AG09319 (cell line): ENCODE measurements around the gene GASK1B.

Experiments
- DNase-seq: peaks from one replicate; pipeline ENCODE4 v3.0.0-alpha.2; 2010; ENCODE audit warnings: low read depth; ENCODE audit errors: extremely low read depth
- CTCF ChIP-seq: IDR thresholded peaks from 2 replicates; pipeline ENCODE4 v1.5.1; 2011; ENCODE audit warnings: low read depth, mild to moderate bottlenecking, inconsistent platforms, low read length, moderate library complexity

GASK1B gene

GRCh38 chr4:158209825-158210807 is 37.3 kb upstream of the GASK1B start, which contains the start of gene TMEM144:
Gene TMEM144 (plus strand): TSS chr4:158210486. CDS start chr4:158212668, 2,182 bp downstream.
- peak; percentile 36 for DNase-seq
- peak; percentile 17 for TF ChIP-seq CTCF

- no peak for DNase-seq
- TF ChIP-seq CTCF = no peak
Measured at GRCh38 chr4:158208963-158209640, 36.3 kb upstream of the GASK1B start.

GRCh38 chr4:158203929-158204328 is 31.1 kb upstream of the GASK1B start:
- no peak for DNase-seq
- TF ChIP-seq CTCF = no peak

GRCh38 chr4:158203436-158203835 is 30.6 kb upstream of the GASK1B start:
- TF ChIP-seq CTCF = no peak
- DNase-seq = no peak

- TF ChIP-seq CTCF = no peak
- DNase-seq = no peak
Measured at GRCh38 chr4:158202481-158202880, 29.7 kb upstream of the GASK1B start.

- no peak for TF ChIP-seq CTCF
- DNase-seq = no peak
Measured at GRCh38 chr4:158201876-158202275, 29.1 kb upstream of the GASK1B start.

- no peak for TF ChIP-seq CTCF
- DNase-seq = no peak
Measured at GRCh38 chr4:158201322-158201721, 28.5 kb upstream of the GASK1B start.
